Stimulated activated CD8-positive, alpha-beta memory T cell treated with anti-CD3 and anti-CD28 coated beads, Interleukin-12 subunit alpha, Interleukin-12 subunit beta, amount 100 ng/mL, for 1 hour (primary cell): ENCODE measurements around the gene TMPRSS13.

Experiments used
- DNase-seq: peaks from one replicate; pipeline ENCODE4 v3.0.0-alpha.2; 2020; ENCODE audit warnings: low read depth

The TMPRSS13 gene

DNA sequence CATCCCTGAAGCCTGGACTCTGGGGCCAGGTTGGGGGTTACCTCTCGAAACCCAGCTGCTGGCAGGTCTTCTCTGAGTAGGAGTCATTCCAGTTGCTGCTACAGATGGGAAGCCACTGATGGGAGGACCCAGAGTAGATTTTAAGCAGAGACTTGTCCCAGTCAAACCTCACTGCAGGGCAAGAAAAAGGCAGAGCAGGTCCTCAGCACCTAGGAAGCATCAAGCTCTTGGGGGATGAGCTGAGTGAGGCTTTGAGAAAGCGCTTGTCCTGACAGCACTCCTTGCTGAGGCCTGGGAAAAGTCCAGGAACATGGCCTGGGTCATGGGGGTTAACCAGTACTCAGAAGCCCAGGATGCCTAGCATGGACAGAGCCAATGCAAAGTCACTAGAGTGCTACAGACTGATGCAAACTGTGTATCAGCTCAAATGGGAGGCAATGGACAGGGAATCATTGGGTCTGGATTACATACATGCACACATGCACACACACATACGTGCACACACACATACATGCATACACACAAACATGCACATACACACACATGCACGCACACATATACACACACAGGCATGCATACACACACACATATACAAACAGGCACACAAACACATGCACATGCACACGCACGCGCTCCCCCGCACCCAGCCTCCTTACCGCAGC is 15.3 kb downstream of the TMPRSS13 start:
- no peak for DNase-seq

DNA sequence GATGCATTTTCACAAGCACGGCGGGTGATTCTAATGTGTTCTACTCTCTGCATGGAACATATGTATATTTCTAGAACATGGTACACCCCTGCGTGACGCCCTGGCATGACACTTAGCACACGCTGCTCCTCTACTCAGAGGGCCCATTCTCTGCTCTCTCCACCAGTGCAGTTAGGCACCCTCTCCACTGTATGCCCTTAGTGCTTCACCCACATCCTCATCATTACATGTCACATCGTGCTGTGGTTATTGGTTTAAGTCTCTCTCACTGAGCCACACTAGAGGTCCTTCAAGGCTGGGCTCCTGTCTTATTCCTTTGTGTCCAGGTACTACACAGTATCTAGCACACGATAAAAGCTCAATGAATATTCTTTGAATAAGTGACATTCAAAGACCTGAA is 16.7 kb downstream of the TMPRSS13 start:
- no peak for DNase-seq

DNA sequence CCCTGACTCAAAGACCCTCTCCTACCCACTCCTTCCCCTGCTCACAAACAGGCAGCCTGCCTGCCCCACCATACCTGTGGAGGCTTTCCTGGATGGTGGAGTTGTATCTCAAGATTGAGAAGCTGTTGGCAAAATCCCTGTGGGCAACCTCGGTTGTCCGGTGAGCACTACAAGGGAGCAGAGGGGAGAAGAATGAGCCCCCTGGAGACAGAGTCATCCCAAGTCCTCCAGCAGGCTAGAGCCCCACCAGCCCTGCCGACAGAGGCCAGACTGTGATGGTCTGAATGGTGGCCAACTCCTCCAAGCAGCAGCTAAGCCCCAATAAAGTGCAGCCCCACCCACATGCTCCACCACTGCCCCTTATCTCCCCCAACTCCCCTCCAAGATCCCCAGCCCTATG is 17.5 kb downstream of the TMPRSS13 start:
- no peak for DNase-seq

- DNase-seq: no peak
Measured at GRCh38 chr11:117910941-117911655, 18.1 kb downstream of the TMPRSS13 start.

DNA sequence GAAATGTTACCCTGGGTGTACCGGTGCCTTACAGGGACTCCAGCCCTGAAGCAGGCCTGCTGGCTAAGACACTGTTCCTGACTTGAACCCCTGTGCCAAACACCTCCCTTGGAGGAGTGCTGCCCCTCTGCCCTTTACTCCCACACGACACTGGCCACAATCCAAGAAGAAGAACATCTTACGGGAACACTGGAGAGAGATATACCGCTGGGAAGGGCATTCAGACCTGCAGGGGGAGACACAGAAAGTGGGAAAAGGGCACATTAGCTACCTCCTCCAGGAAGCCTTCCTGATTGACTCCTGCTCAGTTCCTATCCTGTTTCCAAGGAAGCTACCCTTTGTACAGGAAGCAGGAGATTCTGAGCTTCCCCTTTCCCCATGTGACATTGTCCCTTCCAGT is 18.7 kb downstream of the TMPRSS13 start:
- DNase-seq: no peak

DNA sequence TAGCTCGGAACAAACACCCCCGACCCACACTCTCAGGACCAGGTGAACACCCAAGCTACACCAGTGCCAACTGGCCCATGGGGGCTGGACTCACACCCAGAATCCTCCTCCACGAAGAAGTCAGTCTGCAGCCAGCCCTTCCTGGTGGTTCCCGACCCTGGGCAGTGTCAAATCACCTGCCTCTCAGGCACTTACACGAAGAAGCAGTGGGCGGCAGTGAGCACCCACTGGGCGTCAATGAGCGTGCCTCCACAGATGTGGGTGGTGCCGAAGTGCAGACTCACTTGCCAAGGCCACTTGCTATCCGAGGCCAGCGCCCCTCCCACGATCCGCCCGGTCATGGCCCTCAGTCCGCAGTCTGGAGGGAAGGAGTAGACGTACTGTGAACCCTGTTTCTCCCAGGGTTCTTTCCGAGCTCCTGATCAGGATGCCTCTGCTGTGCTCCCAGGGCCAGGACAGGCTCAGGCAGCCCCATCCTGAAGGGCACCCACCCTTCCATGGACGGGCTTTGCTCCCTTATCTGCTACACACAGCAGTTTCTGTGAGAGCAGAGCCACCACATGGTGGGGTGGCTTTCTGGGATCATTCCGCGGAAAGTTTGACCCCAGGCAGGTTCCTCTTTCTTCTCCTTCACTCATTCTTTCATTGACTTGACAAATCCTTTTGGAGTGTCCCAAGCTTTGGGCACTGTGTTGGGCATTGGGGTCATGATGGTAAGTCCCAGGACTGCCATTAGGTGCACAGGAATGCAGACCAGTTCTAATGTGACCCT is 19.4 kb downstream of the TMPRSS13 start:
- no peak for DNase-seq

GRCh38 chr11:117908959-117909610 is 20.1 kb downstream of the TMPRSS13 start:
- DNase-seq: no peak

- DNase-seq: no peak
Measured at GRCh38 chr11:117908109-117908895, 20.9 kb downstream of the TMPRSS13 start.

- peak; percentile 21 for DNase-seq
Measured at GRCh38 chr11:117907276-117908108, 21.7 kb downstream of the TMPRSS13 start.

DNA sequence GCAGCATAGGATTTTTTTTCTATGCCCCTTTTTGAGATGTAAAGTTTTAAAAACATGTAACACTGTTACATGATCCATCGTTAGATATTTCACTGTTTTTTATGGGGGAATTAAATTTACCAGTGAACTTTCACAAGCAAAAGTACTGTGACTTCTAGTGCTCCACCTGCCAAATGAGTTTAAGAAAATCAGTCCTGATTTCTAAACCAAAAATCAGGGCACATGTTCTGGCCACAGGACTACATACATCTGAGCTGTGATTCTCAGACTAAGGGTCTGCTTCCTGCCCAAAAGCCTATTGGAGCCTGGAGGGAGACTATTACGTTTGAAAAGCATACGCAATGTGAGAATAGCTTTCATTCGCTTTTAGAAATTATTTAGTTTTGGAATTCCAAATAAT is 22.5 kb downstream of the TMPRSS13 start:
- DNase-seq: no peak

DNA sequence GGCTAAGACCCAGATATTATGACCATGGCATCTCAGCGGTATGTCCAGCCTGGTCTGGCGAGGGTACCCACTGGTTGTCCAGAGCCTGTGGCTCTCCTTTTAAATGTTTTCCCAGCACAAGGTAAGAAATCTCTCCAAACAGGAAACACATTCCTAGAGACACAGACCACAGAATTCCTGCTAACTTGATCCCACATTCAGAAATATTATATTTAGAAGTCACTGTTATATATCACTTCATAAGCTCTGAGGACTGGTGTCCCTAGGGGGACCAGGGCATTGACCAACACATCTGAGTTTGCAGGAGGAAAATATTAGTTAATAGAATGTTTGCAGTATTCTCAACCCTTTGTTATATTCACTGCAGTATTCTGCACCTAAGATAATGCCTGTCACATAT is 23.1 kb downstream of the TMPRSS13 start:
- DNase-seq: no peak

DNA sequence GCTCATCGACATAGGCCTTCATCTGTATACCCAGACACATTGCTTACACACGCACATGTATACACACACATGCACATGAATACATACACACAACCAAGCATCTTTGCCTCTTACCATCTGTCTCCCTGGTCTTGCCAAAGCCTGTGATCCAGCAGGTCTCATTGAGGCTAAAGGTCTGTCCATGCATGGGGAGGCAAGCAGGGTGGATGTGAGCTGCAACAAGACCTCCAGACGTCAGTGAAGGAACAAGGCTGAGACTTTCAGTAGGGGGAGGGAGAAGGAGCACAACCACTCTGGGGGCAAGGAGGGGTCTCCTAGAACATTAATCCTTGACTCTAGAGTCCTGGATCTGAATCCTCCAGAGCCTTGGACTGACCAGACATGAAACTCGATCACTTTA is 23.7 kb downstream of the TMPRSS13 start:
- DNase-seq: no peak

DNA sequence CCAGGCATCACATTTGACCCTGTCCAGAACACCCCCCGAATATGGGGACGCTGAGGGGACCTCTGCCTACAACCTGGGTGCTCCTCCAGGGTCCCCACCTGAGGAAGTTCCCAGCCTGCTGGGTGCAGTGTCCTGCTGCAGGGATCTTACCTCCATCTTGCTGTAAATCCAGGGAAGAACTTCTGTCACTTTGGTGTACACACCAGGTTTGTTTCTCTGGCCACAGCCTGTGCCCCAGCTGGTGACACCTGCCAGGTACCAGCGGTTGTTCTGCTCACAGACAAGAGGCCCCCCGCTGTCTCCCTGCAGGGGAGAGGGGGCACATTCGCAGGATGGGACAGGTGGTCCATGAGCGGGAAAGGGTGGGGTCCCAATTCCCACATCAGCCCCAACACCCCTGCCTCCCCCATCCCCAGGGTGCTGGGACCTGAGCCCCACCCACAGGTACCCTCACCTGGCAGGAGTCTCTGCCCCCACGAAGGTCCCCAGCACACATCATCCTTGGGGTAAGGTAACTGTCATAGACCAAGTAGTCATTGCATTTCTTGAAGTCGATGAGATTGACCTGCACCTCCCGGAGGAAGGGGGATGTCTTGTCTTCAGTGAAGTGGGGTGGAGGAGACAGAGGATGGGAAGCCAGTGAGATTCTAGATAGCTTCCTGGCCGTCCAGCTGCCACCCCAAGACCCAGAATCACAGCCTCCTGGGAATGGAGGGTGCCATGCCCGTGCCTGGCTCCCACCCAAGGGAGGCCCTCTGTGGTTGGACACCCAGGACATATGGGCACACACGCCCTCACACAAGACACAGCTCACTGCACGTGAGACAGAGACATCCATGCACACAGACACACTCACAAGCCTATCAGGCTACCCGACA is 25.5 kb downstream of the TMPRSS13 start:
- DNase-seq: no peak

GRCh38 chr11:117902001-117902845 is 27.0 kb downstream of the TMPRSS13 start:
- no peak for DNase-seq

- no peak for DNase-seq
Measured at GRCh38 chr11:117901601-117902000, 27.6 kb downstream of the TMPRSS13 start.

DNA sequence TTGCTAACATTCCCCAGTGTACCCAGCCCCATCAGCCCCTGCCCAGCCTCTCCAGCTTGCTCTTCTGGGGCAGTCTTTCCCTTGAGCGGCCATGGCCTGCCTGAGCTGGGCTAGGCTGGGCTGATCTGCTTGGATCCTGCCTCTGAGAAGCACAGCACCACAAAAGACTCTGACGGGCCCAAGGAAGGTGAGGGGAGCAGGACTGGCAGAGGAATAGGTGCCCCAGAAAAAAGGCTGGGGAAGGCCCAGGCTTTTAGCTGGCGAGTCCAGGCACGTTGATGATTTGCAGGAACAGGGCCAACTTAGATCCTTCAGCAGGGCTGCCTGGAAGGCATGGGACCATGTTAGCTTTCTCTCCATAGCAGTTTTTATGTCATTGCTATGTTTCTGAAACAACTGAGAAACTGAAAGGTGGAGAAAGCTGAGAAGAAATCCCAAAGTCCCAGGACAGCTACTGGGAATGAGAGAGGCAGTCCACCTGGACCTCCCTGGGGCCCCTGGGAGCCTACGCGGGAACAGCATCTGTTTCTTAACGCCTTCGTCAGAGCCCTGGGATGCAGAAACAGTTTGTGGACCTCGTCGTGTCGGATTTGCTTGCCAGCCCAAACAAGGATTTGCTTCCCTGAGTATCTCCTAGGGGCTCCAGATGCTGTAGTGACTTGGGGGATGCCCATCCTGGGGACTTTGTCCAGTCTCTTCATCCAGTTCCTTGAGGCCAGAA is 28.3 kb downstream of the TMPRSS13 start:
- no peak for DNase-seq

GRCh38 chr11:117900121-117900648 is 29.0 kb downstream of the TMPRSS13 start:
- DNase-seq: no peak

DNA sequence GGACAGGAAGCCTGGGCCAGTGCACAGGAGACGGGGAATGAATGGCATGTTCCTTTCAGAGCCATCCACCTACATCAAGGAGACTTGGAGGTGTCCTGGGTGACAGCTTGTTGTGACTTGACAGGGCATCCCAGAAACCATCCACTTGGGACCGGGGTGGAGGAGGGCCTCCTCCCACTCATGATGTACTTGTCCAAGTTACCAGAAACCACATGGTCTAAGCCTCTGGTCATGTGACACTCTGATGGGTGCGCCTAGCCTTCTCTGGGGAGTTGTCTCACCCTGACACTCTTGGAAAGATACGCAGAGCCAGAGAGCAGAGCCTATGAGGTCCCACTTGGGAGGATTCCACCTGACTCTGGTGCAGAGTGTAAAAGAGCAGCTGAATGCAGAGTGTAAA is 31.1 kb downstream of the TMPRSS13 start:
- DNase-seq: no peak
